K562 (cell line): ENCODE measurements around the gene PXN. TPM values are rescaled to one million over a fixed set of nuclear protein-coding genes. Genes with fewer than 3 reads are reported as not detected.
A peak's percentile ranks its signal among the peaks of the same experiment; 100 is the strongest.

Source experiments
- ATAC-seq: fragments of 200-7000 bp; cut with Tn5 transposase; 3 replicates; pipeline ENCODE4 v1.9.1; 2020; ENCODE audit warnings: moderate library complexity
- BruUV-seq: library from RNA; stranded (reverse); fragments of 400-500 nt; replicated peaks from 2 replicates; lab custom pipeline; 2021; lab: Mats Ljungman, UMichigan
- CTCF ChIA-PET: fragments of 300-600 bp; formaldehyde crosslinking; extraction: SDS; loops from one replicate; lab custom pipeline; 2021; ENCODE audit warnings: low intra/inter-chr PET ratio; lab: Yijun Ruan, JAX
- POLR2A ChIA-PET: fragments of 300-600, 350-650 bp; sonication (Branson Sonifier 250); formaldehyde crosslinking; extraction: SDS; loops from one replicate; lab custom pipeline; 2021; ENCODE audit warnings: antibody characterized with exemption, inconsistent platforms; lab: Yijun Ruan, JAX
- DNase-seq, 4 experiments: peaks; one replicate each; pipeline versions ENCODE4 v3.0.0 to v3.0.0-alpha.2; 2011 to 2018; ENCODE audit warnings: low spot score in 3 of 4, mixed read lengths in 3 of 4; ENCODE audit errors: extremely low read depth in 1 of 4
- FAIRE-seq: peaks from 2 replicates; lab custom pipeline; 2011; peaks lifted over from hg19 to GRCh38; lab: Jason Lieb, UNC
- H2AFZ ChIP-seq: 2 replicates; pipeline ENCODE4 v1.6.0; 2011; ENCODE audit warnings: low read depth, low read length, control low read depth, inconsistent platforms
- H3K27ac ChIP-seq: fragments of 200-600 bp; 3 replicates; pipeline ENCODE4 v1.8.0; 2011; ENCODE audit warnings: low read depth, mild to moderate bottlenecking, control low read depth, inconsistent platforms, low read length, moderate library complexity, mixed read lengths; ENCODE audit errors: extremely low read depth
- H3K27me3 ChIP-seq, 2 experiments: fragments of 300-600 bp in 1 of 2; 2 replicates in 1 of 2; 3 replicates in 1 of 2; pipeline versions ENCODE4 v1.6.0 to v1.8.0; 2011; ENCODE audit warnings: inconsistent platforms in 2 of 2, low read length in 2 of 2, mild to moderate bottlenecking in 1 of 2, mixed read lengths in 1 of 2, moderate library complexity in 1 of 2; ENCODE audit not compliant: control insufficient read depth in 2 of 2, insufficient read depth in 2 of 2
- H3K36me3 ChIP-seq: fragments of 300-600 bp; 3 replicates; pipeline ENCODE4 v1.8.0; 2011; ENCODE audit warnings: mild to moderate bottlenecking, low read length, inconsistent platforms; ENCODE audit not compliant: control insufficient read depth, insufficient read depth
- H3K4me1 ChIP-seq, 2 experiments: fragments of 200-600 bp in 1 of 2; replicated peaks in 1 of 2; 2 replicates in 1 of 2; 3 replicates in 1 of 2; pipeline versions ENCODE4 v1.5.1 to v1.8.0; 2011; ENCODE audit warnings: inconsistent platforms in 2 of 2, low read length in 2 of 2, mild to moderate bottlenecking in 1 of 2, mixed read lengths in 1 of 2, moderate library complexity in 1 of 2; ENCODE audit not compliant: control insufficient read depth in 2 of 2, insufficient read depth in 2 of 2
- H3K4me2 ChIP-seq: 2 replicates; pipeline ENCODE4 v1.6.1; 2011; ENCODE audit warnings: low read length, control low read depth, inconsistent platforms, mixed read lengths; ENCODE audit not compliant: insufficient read depth
- H3K4me3 ChIP-seq: fragments of 200-600 bp; sonication (generic), shearing (Covaris generic); 2 replicates; pipeline ENCODE4 v1.5.1; 2016; ENCODE audit warnings: control low read depth, inconsistent platforms
- H3K79me2 ChIP-seq: fragments of 200-600 bp; 3 replicates; pipeline ENCODE4 v1.8.0; 2011; ENCODE audit warnings: low read length, inconsistent platforms; ENCODE audit not compliant: control insufficient read depth, insufficient read depth
- H3K9ac ChIP-seq, 2 experiments: 2 replicates each; pipeline versions ENCODE4 v1.6.0 to v1.6.1; 2011; ENCODE audit warnings: low read depth in 2 of 2, low read length in 2 of 2, control low read depth in 1 of 2, inconsistent platforms in 1 of 2, mild to moderate bottlenecking in 1 of 2, mixed read lengths in 1 of 2; ENCODE audit not compliant: insufficient read depth in 1 of 2
- H3K9me1 ChIP-seq: one replicate; pipeline ENCODE4 v1.6.0; 2011; ENCODE audit warnings: inconsistent platforms, mild to moderate bottlenecking, low read length, moderate library complexity; ENCODE audit not compliant: control insufficient read depth, insufficient read depth
- H3K9me3 ChIP-seq: replicated peaks from 2 replicates; pipeline ENCODE4 v1.5.1; 2011; ENCODE audit warnings: low read depth, low read length, inconsistent platforms; ENCODE audit not compliant: control insufficient read depth, insufficient read depth
- H4K20me1 ChIP-seq: replicated peaks from 2 replicates; pipeline ENCODE4 v1.6.1; 2011; ENCODE audit warnings: low read length, inconsistent platforms, mixed read lengths; ENCODE audit not compliant: control insufficient read depth, insufficient read depth
- CSDE1 ChIP-seq, 2 experiments: fragments of 450-650 bp; IDR thresholded peaks; 2 replicates each; pipeline ENCODE4 v1.6.1; 2016; ENCODE audit warnings: mild to moderate bottlenecking in 1 of 2
- ETV1 ChIP-seq: fragments of 450-650 bp; conservative IDR thresholded peaks from 2 replicates; pipeline ENCODE4 v1.6.1; 2016; ENCODE audit warnings: missing genetic modification characterization, control low read depth, low read depth, missing compliant biosample characterization
- KDM2B ChIP-seq: fragments of 250-450 bp; sonication (Bioruptor Pico); IDR thresholded peaks from 2 replicates; pipeline ENCODE4 v1.8.0; 2021; ENCODE audit warnings: mild to moderate bottlenecking, moderate library complexity
- LCOR ChIP-seq: sonication (generic); formaldehyde crosslinking; IDR thresholded peaks from 2 replicates; pipeline ENCODE4 v1.8.0; 2022; ENCODE audit warnings: mild to moderate bottlenecking, missing genetic modification reagents
- NBN ChIP-seq: fragments of 450-650 bp; IDR thresholded peaks from 2 replicates; pipeline ENCODE4 v1.6.1; 2016; ENCODE audit warnings: low read depth, mild to moderate bottlenecking
- NELFE ChIP-seq: IDR thresholded peaks from 2 replicates; pipeline ENCODE4 v1.6.1; 2011; ENCODE audit warnings: mild to moderate bottlenecking; ENCODE audit not compliant: insufficient read depth, insufficient read length
- PPARD ChIP-seq: fragments of 250-450 bp; sonication (Bioruptor Pico); IDR thresholded peaks from 2 replicates; pipeline ENCODE4 v1.8.0; 2022; ENCODE audit warnings: inconsistent platforms, mild to moderate bottlenecking, moderate library complexity
- PRMT5 ChIP-seq: sonication (generic); formaldehyde crosslinking; IDR thresholded peaks from 2 replicates; pipeline ENCODE4 v1.5.0; 2020; ENCODE audit warnings: missing genetic modification reagents
- PRPF4 ChIP-seq: fragments of 200-400 bp; formaldehyde crosslinking; IDR thresholded peaks from one replicate; pipeline ENCODE4 v1.6.1; 2017; ENCODE audit warnings: low read length, low read depth, mild to moderate bottlenecking; ENCODE audit not compliant: insufficient read depth, poor library complexity, severe bottlenecking
- RBM17 ChIP-seq: fragments of 200-400 bp; formaldehyde crosslinking; IDR thresholded peaks from 2 replicates; pipeline ENCODE4 v1.6.1; 2017; ENCODE audit warnings: low read depth, mild to moderate bottlenecking, low read length, borderline replicate concordance
- RFX7 ChIP-seq: fragments of 250-450 bp; sonication (Bioruptor Pico); IDR thresholded peaks from 2 replicates; pipeline ENCODE4 v1.5.1; 2021; ENCODE audit warnings: mild to moderate bottlenecking
- SP1 ChIP-seq: sonication (generic); formaldehyde crosslinking; IDR thresholded peaks from 2 replicates; pipeline ENCODE4 v1.8.1; 2022; ENCODE audit warnings: mild to moderate bottlenecking, missing genetic modification reagents
- YY1 ChIP-seq, 3 experiments: IDR thresholded peaks; 2 replicates each; pipeline ENCODE4 v1.6.1; 2011; ENCODE audit warnings: low read length in 2 of 3, mild to moderate bottlenecking in 2 of 3, moderate library complexity in 2 of 3, borderline replicate concordance in 1 of 3, control low read depth in 1 of 3, low read depth in 1 of 3; ENCODE audit not compliant: insufficient read depth in 3 of 3, insufficient replicate concordance in 2 of 3, control insufficient read depth in 1 of 3, insufficient read length in 1 of 3; ENCODE audit errors: extremely low read depth in 1 of 3
- ZFP30 ChIP-seq: fragments of 250-450 bp; sonication (Bioruptor Pico); IDR thresholded peaks from 2 replicates; pipeline ENCODE4 v1.8.0; 2022; ENCODE audit warnings: moderate library complexity, mild to moderate bottlenecking, inconsistent platforms, borderline replicate concordance
- ZNF76 ChIP-seq: fragments of 250-450 bp; sonication (Bioruptor Pico); IDR thresholded peaks from 2 replicates; pipeline ENCODE4 v1.4.0; 2020; ENCODE audit warnings: mild to moderate bottlenecking, moderate library complexity, borderline replicate concordance
- ZNF830 ChIP-seq: fragments of 250-450 bp; sonication (Bioruptor Pico); IDR thresholded peaks from 2 replicates; pipeline ENCODE4 v1.5.0; 2021; ENCODE audit warnings: mild to moderate bottlenecking
- WGBS: fragments of 100-300 bp; shearing (Covaris generic); methylation state at CpG from one replicate; pipeline ENCODE4 v1.1.6; 2016; ENCODE audit warnings: low coverage, mixed read lengths; ENCODE audit not compliant: insufficient coverage; ENCODE audit errors: missing lambda C conversion rate; 5-methylcytosine and 5-hydroxymethylcytosine counted together
- in situ Hi-C: fragments of 300-500 bp; cut with MboI; formaldehyde crosslinking; loops from 4 replicates; pipeline ENCODE4 v1.15.0; 2018; ENCODE audit warnings: inconsistent platforms, mixed read lengths
- intact Hi-C: fragments of 100-400 bp; cut with micrococcal nuclease; formaldehyde crosslinking; loops from 2 replicates; pipeline ENCODE4 v1.14.2; 2022
- polyA plus RNA-seq, 8 experiments: library from polyadenylated mRNA; depleted of rRNA in 4 of 8; stranded (reverse) in 5 of 8; unstranded in 3 of 8; fragments of >200 nt; fragmentation: Nextera tagmentation in 2 of 8; fragmentation: Illumina TruSeq in 1 of 8; extraction: Ambion mirVana in 2 of 8; extraction: Trizol in 1 of 8; gene quantifications; 2 replicates each; pipeline versions ENCODE4 v1.2.1 to v1.2.3, GENCODE V29; 2011 to 2014; ENCODE audit warnings: inconsistent platforms in 1 of 8, missing spikeins in 1 of 8
- total RNA-seq, 7 experiments: library from RNA; depleted of rRNA in 6 of 7; stranded (reverse); fragments of >200 nt in 6 of 7; fragmentation: Illumina TruSeq in 2 of 7; extraction: Trizol in 2 of 7; gene quantifications; 2 replicates each; pipeline versions ENCODE4 v1.2.1 to v1.2.3, GENCODE V29; 2011 to 2021; ENCODE audit warnings: low replicate concordance in 1 of 7
- TF ChIP-seq, protein P1 (sequence below): fragments of 450-650 bp; formaldehyde crosslinking; IDR thresholded peaks from 2 replicates; pipeline ENCODE4 v1.4.0; 2022; ENCODE audit warnings: missing genetic modification characterization

PXN gene
- total and polyA plus RNA-seq, 9 of the 15 experiments (the other 6 are each of a cell fraction or from before 2014, with no cell fraction given) = 4.0 to 74.1 (median 18.6) TPM

DNA sequence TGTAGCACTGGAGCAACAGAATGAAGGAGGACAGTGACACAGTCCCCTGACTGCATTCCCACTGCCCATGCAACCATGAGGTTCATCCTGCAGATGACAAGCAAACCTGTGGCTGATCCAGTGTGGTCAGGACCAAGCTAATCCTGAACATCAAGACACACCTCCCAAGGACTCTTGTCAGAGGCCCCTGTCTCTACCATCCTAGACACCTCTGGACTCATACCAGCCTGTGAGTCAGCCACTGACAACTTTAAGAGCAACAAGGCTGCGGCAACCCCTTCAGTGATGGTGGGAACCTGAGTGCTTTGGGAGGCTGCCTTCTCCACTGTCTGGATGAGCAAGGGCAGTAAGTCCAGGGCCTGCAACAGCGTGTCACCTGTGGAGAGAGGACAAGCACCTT is 95.6 kb downstream of the PXN start:
- H3K4me1 ChIP-seq = no peaks in the 10 kb centered on the region
- 88% methylated on average over 2 of the region's 2 CpGs for WGBS

More for the DNA sequence above, 95.6 kb downstream of the PXN start:
- POLR2A ChIA-PET = interaction anchor here (0.8 kb wide), 1 partner anchor 31 kb away, joined by 3 read pairs; the partner anchor contains the start of gene RPLP0
- no peak overlapping the region for H2AFZ ChIP-seq
- H3K4me3 ChIP-seq = no peak overlapping the region
- ATAC-seq (no peak), FAIRE-seq (peak; percentile 35), DNase-seq (no peak)
- no peak overlapping the region for H3K9ac ChIP-seq
- no peaks in the 10 kb centered on the region for H3K79me2 ChIP-seq
- no peaks in the 10 kb centered on the region for H3K27me3 ChIP-seq
- CTCF ChIA-PET = no interaction called here
- peaks cover 87% of the 10 kb centered on the region for H3K36me3 ChIP-seq
- H3K9me3 ChIP-seq = no peaks in the 10 kb centered on the region
- TF ChIP-seq NELFE = no peak
- TF ChIP-seq ZFP30 (CRISPR knock-in tag) = no peak
- no peak for TF ChIP-seq ZNF76 (CRISPR knock-in tag)
- no peak for TF ChIP-seq RFX7 (CRISPR knock-in tag)
- TF ChIP-seq ETV1 (tag) = no peak
- TF ChIP-seq ZNF830 = no peak
- TF ChIP-seq YY1 (IDR thresholded peaks at IDR 0.05; ENCODE audit: borderline replicate concordance in 1 of 3, control insufficient read depth in 1 of 3, extremely low read depth in 1 of 3, insufficient read depth in 3 of 3, insufficient read length in 1 of 3, insufficient replicate concordance in 2 of 3, low read depth in 1 of 3, low read length in 2 of 3) = no peak
- TF ChIP-seq SP1 (CRISPR knock-in tag) = no peak
- TF ChIP-seq PRPF4 = no peak
- TF ChIP-seq, protein P1, sequence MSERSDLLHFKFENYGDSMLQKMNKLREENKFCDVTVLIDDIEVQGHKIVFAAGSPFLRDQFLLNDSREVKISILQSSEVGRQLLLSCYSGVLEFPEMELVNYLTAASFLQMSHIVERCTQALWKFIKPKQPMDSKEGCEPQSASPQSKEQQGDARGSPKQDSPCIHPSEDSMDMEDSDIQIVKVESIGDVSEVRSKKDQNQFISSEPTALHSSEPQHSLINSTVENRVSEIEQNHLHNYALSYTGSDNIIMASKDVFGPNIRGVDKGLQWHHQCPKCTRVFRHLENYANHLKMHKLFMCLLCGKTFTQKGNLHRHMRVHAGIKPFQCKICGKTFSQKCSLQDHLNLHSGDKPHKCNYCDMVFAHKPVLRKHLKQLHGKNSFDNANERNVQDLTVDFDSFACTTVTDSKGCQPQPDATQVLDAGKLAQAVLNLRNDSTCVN (CRISPR knock-in tag) = no peak
- TF ChIP-seq PPARD (CRISPR knock-in tag) = no peak
- TF ChIP-seq CSDE1 (IDR thresholded peaks at IDR 0.05) = no peak
- no peak for TF ChIP-seq KDM2B (CRISPR knock-in tag)
- no peak for TF ChIP-seq NBN
- TF ChIP-seq RBM17 = no peak
- TF ChIP-seq PRMT5 (CRISPR knock-in tag) = no peak
- TF ChIP-seq LCOR (CRISPR knock-in tag) = no peak
- intact Hi-C loops (no loop called here), in situ Hi-C loops (no loop called here)
- no peaks in the 10 kb centered on the region for H4K20me1 ChIP-seq
- no peak overlapping the region for H3K4me2 ChIP-seq
- BruUV-seq = no TSS peak
- H3K27ac ChIP-seq = no peak overlapping the region
- no peaks in the 10 kb centered on the region for H3K9me1 ChIP-seq
